ENCODE measurements around the gene XXYLT1. TPM values are rescaled to one million over a fixed set of nuclear protein-coding genes. Genes with fewer than 3 reads are reported as not detected.

Gene XXYLT1
- total RNA-seq, 1 experiment from 2014 or later = 25.5 TPM

DNA sequence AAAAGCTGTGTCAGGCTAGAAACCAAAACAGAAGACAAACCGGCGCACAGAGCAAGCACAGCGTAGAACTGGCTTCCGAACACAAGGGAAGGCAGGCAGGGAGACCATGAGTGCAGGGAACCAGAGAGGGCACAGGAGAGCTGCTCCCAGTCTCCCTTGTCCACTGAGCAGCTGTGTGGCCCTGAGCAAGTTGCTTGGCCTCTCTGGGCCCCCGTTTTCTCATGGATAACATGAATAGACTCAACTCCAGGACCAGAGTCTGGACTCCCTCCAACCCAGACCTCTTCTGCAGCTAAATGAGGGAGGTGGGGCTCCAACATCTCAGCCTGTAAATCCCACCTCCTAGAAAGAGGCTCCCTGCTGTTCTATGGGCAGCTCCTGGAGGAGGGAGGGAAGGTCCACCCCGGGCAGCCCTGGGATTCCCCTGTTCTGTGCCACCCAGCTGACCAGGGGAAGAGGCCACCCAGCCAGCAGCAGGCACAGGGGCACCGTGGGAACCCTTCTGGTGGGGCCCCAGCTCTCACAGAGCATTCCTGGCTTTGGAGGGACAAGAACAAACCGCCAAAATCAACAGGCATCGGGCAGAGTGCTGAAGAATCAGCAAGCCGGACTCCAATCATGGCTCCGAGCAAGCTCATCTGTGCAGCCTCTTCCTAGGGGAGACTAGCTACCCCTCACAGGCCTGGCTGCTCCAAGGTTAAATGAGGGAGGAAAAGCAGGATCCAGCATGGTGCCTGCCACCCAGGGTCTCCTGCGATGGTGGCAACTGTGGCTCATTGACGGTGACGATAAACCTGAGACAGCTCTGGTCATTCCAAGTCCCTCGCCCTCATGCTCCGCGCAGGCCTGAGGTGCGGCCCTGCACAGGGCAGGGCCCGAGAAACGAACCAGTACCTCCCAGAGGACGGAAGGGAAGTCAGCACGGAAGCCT, 15.1 kb downstream of the XXYLT1 start:
- Histone ChIP-seq H3K4me3 (ENCODE audit: low read length) (no peak overlapping the region), H3K27ac (ENCODE audit: low read length) (no peak overlapping the region), H3K9me2 (replicated peaks; ENCODE audit: low read length) (no peaks in the 10 kb centered on the region), H3K9me3 (ENCODE audit: low read length) (no peaks in the 10 kb centered on the region), H3K27me3 (ENCODE audit: low read length) (no peaks in the 10 kb centered on the region), H3K79me2 (ENCODE audit: low read length) (peaks cover 58% of the 10 kb centered on the region), H2AFZ (ENCODE audit: low read length) (no peak overlapping the region), H3K36me3 (ENCODE audit: low read depth, low read length) (no peaks in the 10 kb centered on the region), H4K20me1 (ENCODE audit: low read length) (no peaks in the 10 kb centered on the region), H3F3A (ENCODE audit: low read length, unreplicated experiment) (no peaks in the 10 kb centered on the region), H3K4me1 (ENCODE audit: insufficient read depth, low read length) (peaks cover 15% of the 10 kb centered on the region), H3K4me2 (ENCODE audit: low read length) (no peak overlapping the region), H3K9ac (ENCODE audit: low read length) (no peak overlapping the region)
- CTCF ChIA-PET = interaction anchor here (1.1 kb wide), 1 partner anchor 574 kb away, joined by 3 read pairs; no protein-coding TSS in a partner anchor
- POLR2A ChIA-PET (ENCODE audit: unreplicated experiment) = interaction anchor here (0.6 kb wide), 1 partner anchor 158 kb away, joined by 4 read pairs; no protein-coding TSS in a partner anchor
- no peak for DNase-seq
- TF ChIP-seq EZH2phosphoT487 (IDR thresholded peaks at IDR 0.05; ENCODE audit: borderline replicate concordance, low read length) (no peak), EZH2 (IDR thresholded peaks at IDR 0.05; ENCODE audit: low read length, unreplicated experiment) (no peak)
- TF ChIP-seq, protein P1, sequence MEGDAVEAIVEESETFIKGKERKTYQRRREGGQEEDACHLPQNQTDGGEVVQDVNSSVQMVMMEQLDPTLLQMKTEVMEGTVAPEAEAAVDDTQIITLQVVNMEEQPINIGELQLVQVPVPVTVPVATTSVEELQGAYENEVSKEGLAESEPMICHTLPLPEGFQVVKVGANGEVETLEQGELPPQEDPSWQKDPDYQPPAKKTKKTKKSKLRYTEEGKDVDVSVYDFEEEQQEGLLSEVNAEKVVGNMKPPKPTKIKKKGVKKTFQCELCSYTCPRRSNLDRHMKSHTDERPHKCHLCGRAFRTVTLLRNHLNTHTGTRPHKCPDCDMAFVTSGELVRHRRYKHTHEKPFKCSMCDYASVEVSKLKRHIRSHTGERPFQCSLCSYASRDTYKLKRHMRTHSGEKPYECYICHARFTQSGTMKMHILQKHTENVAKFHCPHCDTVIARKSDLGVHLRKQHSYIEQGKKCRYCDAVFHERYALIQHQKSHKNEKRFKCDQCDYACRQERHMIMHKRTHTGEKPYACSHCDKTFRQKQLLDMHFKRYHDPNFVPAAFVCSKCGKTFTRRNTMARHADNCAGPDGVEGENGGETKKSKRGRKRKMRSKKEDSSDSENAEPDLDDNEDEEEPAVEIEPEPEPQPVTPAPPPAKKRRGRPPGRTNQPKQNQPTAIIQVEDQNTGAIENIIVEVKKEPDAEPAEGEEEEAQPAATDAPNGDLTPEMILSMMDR (conservative IDR thresholded peaks at IDR 0.05; ENCODE audit: low read depth, low read length) = no peak
- no TSS peak for BruUV-seq (replicated peaks)
- intact Hi-C loops (cut with micrococcal nuclease) = loop anchor here (5.0 to 10.0 kb wide), 2 partner anchors 101 to 149 kb away; no protein-coding TSS in a partner anchor
- ATAC-seq = no peak

DNA sequence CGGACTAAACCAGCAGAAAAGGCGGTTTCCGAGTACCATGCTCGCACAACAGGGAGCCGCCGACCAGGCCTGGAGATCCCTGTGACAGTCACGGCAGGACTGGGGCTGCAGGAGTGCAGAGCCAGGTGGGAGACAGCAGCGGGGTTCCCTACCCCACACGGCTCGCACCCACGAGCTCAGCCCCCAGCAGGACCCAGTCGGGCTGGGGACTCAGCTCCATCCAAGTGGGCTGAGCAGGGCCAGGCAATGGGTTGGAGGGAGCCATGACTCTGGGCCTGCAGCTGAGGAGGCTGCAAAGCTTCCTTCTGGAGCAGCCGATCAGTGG, 15.8 kb downstream of the XXYLT1 start:
- no TSS peak for BruUV-seq (replicated peaks)
- DNase-seq (no peak), ATAC-seq (no peak)
- Histone ChIP-seq H3K27ac (ENCODE audit: low read length) (no peak overlapping the region), H3K79me2 (ENCODE audit: low read length) (peaks cover 59% of the 10 kb centered on the region), H3K9me3 (ENCODE audit: low read length) (no peaks in the 10 kb centered on the region), H3K4me3 (ENCODE audit: low read length) (no peak overlapping the region), H3K36me3 (ENCODE audit: low read depth, low read length) (no peaks in the 10 kb centered on the region), H4K20me1 (ENCODE audit: low read length) (no peaks in the 10 kb centered on the region), H3F3A (ENCODE audit: low read length, unreplicated experiment) (no peaks in the 10 kb centered on the region), H2AFZ (ENCODE audit: low read length) (no peak overlapping the region), H3K4me2 (ENCODE audit: low read length) (no peak overlapping the region), H3K9me2 (replicated peaks; ENCODE audit: low read length) (no peaks in the 10 kb centered on the region), H3K4me1 (ENCODE audit: insufficient read depth, low read length) (peaks cover 9% of the 10 kb centered on the region), H3K27me3 (ENCODE audit: low read length) (no peaks in the 10 kb centered on the region), H3K9ac (ENCODE audit: low read length) (no peak overlapping the region)
- ChIA-PET POLR2A (ENCODE audit: unreplicated experiment) (interaction anchor here (0.6 kb wide), 1 partner anchor 158 kb away, joined by 4 read pairs; no protein-coding TSS in a partner anchor), CTCF (interaction anchor here (1.1 kb wide), 1 partner anchor 573 kb away, joined by 3 read pairs; no protein-coding TSS in a partner anchor)
- intact Hi-C loops (cut with micrococcal nuclease) = loop anchor here (5.0 to 10.0 kb wide), 2 partner anchors 100 to 148 kb away; no protein-coding TSS in a partner anchor
- no peak for TF ChIP-seq EZH2phosphoT487 (IDR thresholded peaks at IDR 0.05; ENCODE audit: borderline replicate concordance, low read length)
- TF ChIP-seq, protein P1 (conservative IDR thresholded peaks at IDR 0.05; ENCODE audit: low read depth, low read length) = no peak
- TF ChIP-seq EZH2 (IDR thresholded peaks at IDR 0.05; ENCODE audit: low read length, unreplicated experiment) = no peak
